Measurements from ENCODE around the gene CTDSPL. TPM values are rescaled to one million over a fixed set of nuclear protein-coding genes. Genes with fewer than 3 reads are reported as not detected.
"Not testable (repeated sequence)": the region's sequence is repeated elsewhere in the genome, so short reads cannot be mapped to it uniquely, and the experiment has no call there.

CTDSPL gene
- total RNA-seq, 1 donor from 2014 or later = 57.4 TPM

DNA sequence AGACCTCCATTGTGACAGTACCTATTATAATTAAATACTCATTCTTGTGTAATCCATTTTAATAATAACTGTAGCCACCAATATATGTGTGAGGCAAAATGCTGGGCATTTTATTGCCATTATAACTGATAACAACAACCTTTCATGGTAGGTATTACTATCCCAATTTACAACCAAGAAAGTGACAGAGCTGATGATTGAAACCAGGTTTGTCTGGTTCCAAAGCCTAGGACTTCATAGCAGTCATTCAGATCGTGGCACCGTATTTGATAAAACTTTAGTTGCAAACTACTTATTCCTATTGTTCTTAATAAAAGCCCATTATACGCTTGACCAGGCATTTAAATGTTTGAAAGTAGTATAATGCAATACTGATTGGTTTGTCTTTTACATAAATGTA is 102.5 kb downstream of the CTDSPL start:
- DNase-seq (ENCODE audit: low read depth, low spot score) = no peak

DNA sequence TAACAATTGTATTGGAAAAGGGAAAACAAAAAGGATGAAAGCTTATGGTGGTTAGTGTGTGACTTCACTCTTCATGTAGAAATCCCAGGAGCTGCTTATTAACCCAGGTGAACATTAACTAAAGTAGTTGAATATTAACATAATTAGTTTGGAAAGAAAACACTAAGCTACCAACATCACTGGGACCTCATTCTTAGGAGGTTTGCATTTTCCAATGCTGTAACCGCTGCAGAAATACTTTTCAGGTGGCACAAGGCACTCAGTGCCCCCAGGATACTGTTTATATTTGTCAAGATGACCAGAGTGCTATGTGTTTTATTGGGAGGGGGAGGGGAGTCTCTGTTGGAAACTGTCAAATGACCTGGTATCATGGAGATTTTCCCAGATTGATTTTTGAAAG is 103.0 kb downstream of the CTDSPL start:
- DNase-seq (ENCODE audit: low read depth, low spot score) = no peak

- DNase-seq (ENCODE audit: low read depth, low spot score) = peak; percentile 30
Measured at GRCh38 chr3:37967260-37967881, 105.7 kb downstream of the CTDSPL start.

DNA sequence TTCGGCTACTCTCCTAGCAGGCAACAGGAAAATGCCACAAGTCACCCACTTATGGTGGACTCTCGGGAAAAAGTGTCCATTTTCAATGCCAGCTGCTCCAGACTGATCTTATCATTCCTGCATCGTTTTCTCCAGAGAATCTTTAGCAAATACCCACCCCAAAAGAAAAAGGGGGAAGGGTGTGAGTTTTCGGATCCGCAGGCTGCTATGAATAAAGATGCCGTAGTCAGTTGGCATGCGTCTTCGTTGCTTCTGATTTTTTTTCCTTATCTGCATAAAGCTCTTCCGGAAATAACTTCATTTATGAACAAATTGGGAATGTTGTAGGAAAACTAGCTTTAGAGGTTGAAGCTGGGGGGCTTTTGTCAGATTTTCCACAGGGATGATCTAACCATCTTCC is 106.5 kb downstream of the CTDSPL start:
- DNase-seq (ENCODE audit: low read depth, low spot score) = no peak

DNA sequence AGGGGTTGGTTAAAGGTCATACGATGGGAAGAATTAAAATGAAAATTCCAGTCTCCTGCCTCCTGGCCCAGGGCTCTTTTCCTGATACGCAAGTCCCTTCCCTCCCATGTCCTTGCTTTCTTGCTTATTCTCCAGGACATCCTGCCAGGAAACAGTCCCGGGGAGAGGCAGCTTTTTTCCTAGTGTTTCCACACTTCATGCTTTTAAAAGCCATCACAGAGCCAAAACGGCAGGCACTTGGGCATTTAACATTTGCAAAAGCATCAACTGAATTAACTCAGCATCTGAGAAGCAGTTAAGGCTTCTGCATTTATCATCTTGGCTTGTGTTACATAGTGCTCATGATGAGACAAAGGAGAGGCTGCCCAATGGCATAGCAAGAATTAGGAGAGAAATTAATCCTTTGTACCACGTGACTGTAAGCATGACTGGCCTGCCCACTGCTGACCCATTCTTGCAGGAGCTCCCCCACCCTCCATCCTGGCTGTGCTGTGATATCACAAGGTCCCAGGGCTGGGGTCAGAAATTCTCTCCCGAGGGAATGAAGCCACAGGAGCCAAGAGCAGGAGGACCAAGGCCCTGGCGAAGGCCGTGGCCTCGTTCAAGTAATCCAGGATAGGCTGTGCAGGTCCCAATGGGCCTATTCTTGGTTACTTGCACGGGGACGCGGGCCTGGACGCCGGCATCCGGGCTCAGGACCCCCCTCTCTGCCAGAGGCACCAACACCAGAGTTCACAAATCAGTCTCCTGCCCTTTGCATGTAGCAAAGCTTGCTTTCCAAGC is 107.3 kb downstream of the CTDSPL start:
- DNase-seq (ENCODE audit: low read depth, low spot score) = no peak

DNA sequence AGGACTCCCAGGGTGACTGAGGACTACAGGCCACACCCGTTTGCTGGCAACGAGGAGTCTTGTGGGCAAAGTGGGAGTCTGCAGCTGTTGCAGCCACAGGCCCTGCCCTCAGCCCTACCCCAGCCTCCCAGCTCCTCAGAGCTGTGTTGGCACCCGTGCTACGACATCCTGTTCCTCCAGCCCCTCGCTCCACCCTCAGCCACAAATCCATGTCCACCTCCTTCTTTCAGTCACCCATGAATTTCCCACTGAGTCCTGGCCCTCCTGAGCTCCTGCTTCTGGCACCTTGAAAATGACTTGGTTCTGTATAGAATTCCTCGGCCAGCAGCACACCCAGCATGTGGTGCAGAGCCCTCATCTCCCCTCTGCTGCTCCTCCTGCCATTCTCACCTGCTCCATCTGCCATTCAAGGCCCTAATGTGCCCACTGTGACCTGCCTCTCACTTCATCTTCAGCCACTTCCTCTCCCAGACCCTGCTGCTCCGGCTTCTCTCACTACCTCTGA is 108.0 kb downstream of the CTDSPL start:
- no peak for DNase-seq (ENCODE audit: low read depth, low spot score)

GRCh38 chr3:37970802-37971201 is 109.1 kb downstream of the CTDSPL start:
- DNase-seq (ENCODE audit: low read depth, low spot score) = no peak

DNA sequence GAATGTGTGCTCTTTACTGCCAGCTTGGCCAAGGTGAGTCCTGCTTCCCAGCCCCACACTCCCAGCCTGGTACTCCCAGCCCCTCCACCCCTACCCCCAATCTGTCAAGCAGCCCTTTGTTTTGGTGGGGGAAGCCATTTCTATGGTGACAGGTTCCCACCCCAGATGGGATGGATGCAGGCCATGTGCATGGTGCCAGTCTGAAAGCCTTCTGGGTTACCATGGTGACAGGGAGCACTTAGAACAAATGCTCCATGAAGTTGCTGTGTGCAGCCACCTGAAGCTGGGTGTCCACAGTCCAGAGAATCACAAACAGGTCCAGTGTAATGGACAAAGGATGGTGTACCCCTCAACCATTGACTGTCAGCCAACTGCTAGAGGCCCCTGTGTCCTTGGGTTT is 109.8 kb downstream of the CTDSPL start:
- DNase-seq (ENCODE audit: low read depth, low spot score) = no peak

GRCh38 chr3:37972056-37972455 is 110.4 kb downstream of the CTDSPL start:
- DNase-seq (ENCODE audit: low read depth, low spot score) = not testable (repeated sequence)

DNA sequence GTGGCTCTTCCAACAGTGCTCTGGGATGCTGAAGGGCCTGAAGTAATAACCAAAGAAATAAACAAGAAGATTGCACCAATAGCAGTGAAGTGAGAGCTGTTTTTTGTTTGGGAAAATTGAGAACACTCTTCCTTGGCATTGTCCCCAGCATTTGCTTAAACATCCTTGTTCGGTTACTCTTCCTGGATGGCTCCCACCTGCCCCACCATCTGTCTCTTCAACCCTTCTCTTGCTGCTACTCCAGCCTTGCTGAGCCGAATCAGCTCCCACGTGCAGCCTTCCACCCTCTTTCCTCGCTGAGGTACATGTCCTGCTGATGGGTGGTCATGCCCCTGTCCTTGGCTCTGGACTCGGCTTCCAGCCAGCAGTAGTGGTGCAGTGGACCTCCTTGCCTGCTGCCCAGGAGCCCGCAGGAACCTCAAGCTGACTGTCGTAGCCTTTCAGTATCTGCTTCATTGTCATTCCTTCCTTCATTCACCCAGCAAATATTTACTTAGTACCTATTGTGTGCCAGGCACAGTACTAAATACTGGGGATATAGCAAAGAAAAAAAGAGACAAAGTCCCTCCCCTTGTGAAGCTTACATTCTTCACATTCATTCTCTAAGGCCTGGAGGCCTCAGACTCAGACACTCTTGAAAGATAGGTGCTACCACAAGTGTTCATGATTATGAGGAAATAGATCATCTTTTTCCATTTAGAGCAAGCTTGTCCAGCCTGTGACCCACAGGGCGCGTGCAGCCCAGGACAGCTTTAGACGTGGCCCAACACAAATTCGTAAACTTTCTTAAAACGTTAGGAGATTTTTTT is 111.8 kb downstream of the CTDSPL start:
- DNase-seq (ENCODE audit: low read depth, low spot score) = no peak

- peak; percentile 37 for DNase-seq (ENCODE audit: low read depth, low spot score)
Measured at GRCh38 chr3:37974121-37975083, 112.7 kb downstream of the CTDSPL start.

GRCh38 chr3:37979541-37980461 is 118.1 kb downstream of the CTDSPL start:
- DNase-seq (ENCODE audit: low read depth, low spot score) = no peak

GRCh38 chr3:37980462-37981347 is 119.0 kb downstream of the CTDSPL start:
- DNase-seq (ENCODE audit: low read depth, low spot score) = no peak

- DNase-seq (ENCODE audit: low read depth, low spot score) = no peak
Measured at GRCh38 chr3:37981348-37981664, 119.6 kb downstream of the CTDSPL start.

GRCh38 chr3:37982331-37982730 is 120.7 kb downstream of the CTDSPL start:
- no peak for DNase-seq (ENCODE audit: low read depth, low spot score)

DNA sequence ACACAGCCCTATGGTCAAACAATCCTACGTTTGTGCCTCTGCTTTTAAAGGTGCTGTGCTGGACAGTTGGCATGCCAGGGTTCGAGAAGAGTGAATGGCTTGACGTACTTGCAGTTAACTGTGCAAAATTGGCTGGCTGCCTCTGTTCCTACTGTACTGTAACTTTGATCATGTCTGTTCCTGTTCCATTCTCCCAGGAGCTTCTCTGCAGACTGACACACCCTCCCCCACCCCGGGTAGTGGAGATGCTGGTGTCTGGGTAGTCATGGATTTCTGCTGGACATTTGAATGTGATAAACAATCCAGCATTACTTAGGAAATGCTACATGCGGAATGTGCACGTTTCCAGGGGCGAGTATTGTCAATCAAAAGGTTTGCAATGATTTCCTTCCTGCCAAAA is 122.4 kb downstream of the CTDSPL start:
- no peak for DNase-seq (ENCODE audit: low read depth, low spot score)

- no peak for DNase-seq (ENCODE audit: low read depth, low spot score)
Measured at GRCh38 chr3:37984596-37984995, 122.9 kb downstream of the CTDSPL start.

- DNase-seq (ENCODE audit: low read depth, low spot score) = no peak
Measured at GRCh38 chr3:37985637-37986320, 124.1 kb downstream of the CTDSPL start.
